IPS DF 4.7 (cell line): ENCODE results near the gene PKP3.
"Not testable (repeated sequence)": the region's sequence is repeated elsewhere in the genome, so short reads cannot be mapped to it uniquely, and the experiment has no call there.

Experiments
- DNase-seq: peaks from one replicate; pipeline ENCODE4 v3.0.0-alpha.2; 2013; ENCODE audit warnings: low spot score; ENCODE audit errors: extremely low read depth

The PKP3 gene

GRCh38 chr11:377883-378500 is 16.0 kb upstream of the PKP3 start:
- no peak for DNase-seq

- DNase-seq: no peak
These were observed 14.6 kb upstream of the PKP3 start for GRCh38 chr11:379205-380094.

- DNase-seq: no peak
These were observed 13.9 kb upstream of the PKP3 start for GRCh38 chr11:380095-380480.

GRCh38 chr11:380491-380890 is 13.5 kb upstream of the PKP3 start:
- DNase-seq: no peak

GRCh38 chr11:380996-381395 is 13.0 kb upstream of the PKP3 start:
- no peak for DNase-seq

- no peak for DNase-seq
These were observed 12.4 kb upstream of the PKP3 start for GRCh38 chr11:381501-382072.

GRCh38 chr11:382081-382629 is 11.9 kb upstream of the PKP3 start:
- DNase-seq: no peak

- DNase-seq: no peak
These were observed 10.6 kb upstream of the PKP3 start for GRCh38 chr11:383431-383830.

GRCh38 chr11:384511-384910 is 9.5 kb upstream of the PKP3 start:
- DNase-seq: no peak

GRCh38 chr11:385594-386351 is 8.2 kb upstream of the PKP3 start:
- no peak for DNase-seq

GRCh38 chr11:386483-386882 is 7.5 kb upstream of the PKP3 start:
- no peak for DNase-seq

- no peak for DNase-seq
These were observed 6.7 kb upstream of the PKP3 start for GRCh38 chr11:387193-387793.

GRCh38 chr11:389369-389768 is 4.6 kb upstream of the PKP3 start:
- DNase-seq: not testable (repeated sequence)

- DNase-seq: no peak
These were observed 3.8 kb upstream of the PKP3 start for GRCh38 chr11:390175-390574.

- no peak for DNase-seq
These were observed 2.6 kb upstream of the PKP3 start for GRCh38 chr11:391117-392017.

- no peak for DNase-seq
These were observed 1.8 kb upstream of the PKP3 start for GRCh38 chr11:392102-392777.

- no peak for DNase-seq
These were observed 583 bp upstream of the PKP3 start for GRCh38 chr11:393219-394033.

- DNase-seq: no peak
These were observed 1.0 kb downstream of the PKP3 start for GRCh38 chr11:394858-395655.
